Subcutaneous adipose tissue (tissue), 4 donors: Measurements from ENCODE around the gene BCAT1. TPM values are rescaled to one million over a fixed set of nuclear protein-coding genes. Genes with fewer than 3 reads are reported as not detected.

ENCODE experiments used
- total RNA-seq, 4 donors: library from RNA; depleted of rRNA; stranded (reverse); fragments of >200 nt; gene quantifications; one replicate each; pipeline ENCODE4 v1.1.0, GENCODE V29; 2016
- TF ChIP-seq, protein P1 (sequence below): fragments of 450-650 bp; IDR thresholded peaks from one replicate; pipeline ENCODE4 v1.5.1; 2016; ENCODE audit warnings: low read depth, mild to moderate bottlenecking, control low read depth, antibody characterized with exemption, moderate library complexity

Gene BCAT1
- total RNA-seq, 4 donors from 2014 or later: 13.8 to 127 (median 37.3) TPM

DNA sequence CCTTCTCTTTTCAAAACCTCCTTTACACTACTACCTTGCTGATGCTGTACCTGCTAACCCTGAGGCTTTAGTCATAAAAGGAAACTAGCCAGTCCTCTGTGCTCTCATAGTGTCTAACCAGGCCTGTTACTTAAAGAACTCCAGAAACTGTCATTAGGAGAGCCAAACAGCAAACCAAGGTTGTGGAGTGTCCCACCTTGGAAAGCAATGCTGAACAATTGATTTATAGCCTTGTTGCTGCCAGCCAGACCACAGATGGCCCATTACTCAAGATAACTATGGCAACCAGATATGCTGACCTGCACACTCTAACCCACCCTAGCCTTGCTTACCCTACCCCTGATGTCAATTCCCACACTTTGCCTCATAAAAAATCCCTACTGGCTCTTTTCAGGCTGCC is 26.5 kb upstream of the BCAT1 start:
- TF ChIP-seq, protein P1, sequence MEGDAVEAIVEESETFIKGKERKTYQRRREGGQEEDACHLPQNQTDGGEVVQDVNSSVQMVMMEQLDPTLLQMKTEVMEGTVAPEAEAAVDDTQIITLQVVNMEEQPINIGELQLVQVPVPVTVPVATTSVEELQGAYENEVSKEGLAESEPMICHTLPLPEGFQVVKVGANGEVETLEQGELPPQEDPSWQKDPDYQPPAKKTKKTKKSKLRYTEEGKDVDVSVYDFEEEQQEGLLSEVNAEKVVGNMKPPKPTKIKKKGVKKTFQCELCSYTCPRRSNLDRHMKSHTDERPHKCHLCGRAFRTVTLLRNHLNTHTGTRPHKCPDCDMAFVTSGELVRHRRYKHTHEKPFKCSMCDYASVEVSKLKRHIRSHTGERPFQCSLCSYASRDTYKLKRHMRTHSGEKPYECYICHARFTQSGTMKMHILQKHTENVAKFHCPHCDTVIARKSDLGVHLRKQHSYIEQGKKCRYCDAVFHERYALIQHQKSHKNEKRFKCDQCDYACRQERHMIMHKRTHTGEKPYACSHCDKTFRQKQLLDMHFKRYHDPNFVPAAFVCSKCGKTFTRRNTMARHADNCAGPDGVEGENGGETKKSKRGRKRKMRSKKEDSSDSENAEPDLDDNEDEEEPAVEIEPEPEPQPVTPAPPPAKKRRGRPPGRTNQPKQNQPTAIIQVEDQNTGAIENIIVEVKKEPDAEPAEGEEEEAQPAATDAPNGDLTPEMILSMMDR: no peak

DNA sequence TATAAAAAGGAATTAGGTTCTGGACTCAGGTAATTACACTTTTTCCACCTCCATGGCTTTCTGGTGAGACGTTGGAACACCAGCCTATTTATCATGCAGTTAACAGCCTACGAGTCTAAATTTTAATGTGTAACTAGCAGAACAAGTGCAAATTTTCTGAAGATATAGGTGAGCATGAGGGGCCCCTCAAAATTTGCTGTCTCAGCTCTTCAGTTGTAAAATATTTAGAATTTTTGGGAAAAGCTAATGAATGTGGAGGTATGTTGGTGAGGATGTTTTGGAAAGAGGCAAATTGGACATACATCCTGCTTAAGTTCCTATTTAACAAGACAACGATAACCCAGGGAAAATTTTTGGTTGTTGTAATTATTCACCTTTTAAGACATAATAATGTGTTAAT is 25.3 kb upstream of the BCAT1 start:
- TF ChIP-seq, protein P1: no peak

DNA sequence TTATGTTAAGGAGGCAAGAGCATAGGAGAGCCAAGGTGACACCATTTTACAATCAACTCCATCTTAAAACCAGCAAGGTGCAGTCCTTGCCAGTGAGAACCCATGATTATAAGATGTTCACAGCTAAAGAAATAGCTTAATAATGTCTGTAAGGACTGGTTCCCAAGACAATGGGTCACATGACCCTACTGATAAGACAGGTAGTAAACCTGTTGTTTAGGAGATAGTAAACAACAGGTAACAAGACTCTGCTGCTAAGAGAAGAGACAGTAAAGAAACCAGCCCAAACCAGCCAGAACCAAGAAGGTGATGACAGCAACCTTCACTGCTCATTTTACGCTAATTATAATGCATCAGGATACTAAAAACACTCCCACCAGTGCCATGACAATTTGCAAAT is 23.2 kb upstream of the BCAT1 start:
- TF ChIP-seq, protein P1: no peak

- TF ChIP-seq, protein P1: no peak
Measured at GRCh38 chr12:24970177-24970576, 21.3 kb upstream of the BCAT1 start.

DNA sequence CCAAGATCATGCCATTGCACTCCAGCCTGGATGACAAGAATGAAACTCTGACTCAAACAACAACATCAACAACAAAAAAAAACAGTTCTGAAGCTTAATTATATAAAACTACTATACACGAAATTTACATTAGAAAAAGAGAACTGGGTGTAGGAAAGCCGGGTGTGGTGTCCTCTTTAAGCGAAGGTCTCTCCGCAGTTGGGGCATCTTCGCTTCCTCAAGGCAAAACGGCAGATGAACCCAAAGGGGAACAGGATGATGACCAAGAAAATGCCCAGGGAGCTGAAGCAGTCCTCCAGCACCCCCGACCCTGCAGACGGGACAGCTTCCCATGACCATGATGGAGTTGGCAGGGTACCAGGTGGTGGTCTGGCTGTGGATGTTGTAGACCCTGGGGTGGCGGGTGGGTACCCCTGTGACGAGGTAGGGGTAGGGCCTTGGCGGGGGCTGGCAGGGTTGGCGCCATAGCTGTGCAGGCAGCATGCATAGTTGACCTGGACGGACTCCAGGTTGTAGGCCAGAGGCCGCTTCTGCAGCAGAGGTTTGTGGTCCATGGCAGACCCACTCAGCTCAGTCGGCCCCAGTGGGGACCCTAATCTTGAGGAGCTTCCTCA is 18.2 kb upstream of the BCAT1 start:
- TF ChIP-seq, protein P1: no peak

DNA sequence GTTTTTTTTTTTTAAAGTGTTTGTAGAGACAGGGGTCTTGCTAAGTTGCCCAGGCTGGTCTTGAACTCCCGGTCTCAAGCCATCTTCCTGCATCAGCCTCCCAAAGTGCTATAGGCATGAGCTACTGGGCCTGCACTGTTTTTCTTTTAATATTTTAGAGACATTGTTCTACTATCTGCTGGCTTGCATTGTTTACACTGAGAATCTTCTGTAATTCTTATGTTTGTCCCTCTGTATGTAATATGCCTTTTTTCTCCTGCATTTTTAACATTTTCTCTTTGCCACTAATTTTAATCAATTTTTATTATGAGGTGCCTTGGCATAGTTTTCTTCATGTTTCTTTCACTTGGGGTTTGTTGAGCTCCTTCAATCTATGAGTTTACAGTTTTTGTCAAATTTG is 15.4 kb upstream of the BCAT1 start:
- TF ChIP-seq, protein P1: no peak

DNA sequence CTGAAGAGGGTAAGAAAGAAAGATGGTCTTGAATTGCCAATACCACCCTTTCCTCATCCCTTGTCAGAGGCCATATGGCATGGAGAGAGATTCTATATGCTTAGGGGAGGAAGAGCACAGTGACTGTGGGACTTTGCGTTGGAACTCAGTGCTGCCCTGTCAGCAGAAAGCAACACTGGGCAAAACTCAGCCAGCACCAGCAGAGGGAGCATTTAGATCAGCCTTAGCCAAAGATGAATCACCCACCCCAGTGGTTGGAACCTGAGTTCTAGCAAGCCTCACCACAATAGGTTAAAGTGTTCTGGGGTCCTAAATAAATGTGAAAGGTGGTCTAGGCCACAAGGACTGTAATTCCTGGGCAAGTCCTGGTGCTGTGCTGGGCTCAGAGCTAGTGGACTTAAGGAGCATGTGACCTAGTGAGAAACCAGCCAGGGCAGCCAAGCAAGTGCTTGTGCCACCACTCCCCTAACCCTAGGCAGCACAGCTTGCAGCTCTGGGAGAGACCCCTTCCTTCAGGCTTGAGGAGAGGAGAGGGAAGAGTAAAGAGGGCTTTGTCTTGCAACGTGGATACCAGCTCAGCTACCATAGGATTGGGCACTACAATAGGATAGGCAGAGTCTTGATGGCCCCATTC is 11.4 kb upstream of the BCAT1 start:
- TF ChIP-seq, protein P1: no peak
